Measurements from ENCODE around the gene FLT3.

DNA sequence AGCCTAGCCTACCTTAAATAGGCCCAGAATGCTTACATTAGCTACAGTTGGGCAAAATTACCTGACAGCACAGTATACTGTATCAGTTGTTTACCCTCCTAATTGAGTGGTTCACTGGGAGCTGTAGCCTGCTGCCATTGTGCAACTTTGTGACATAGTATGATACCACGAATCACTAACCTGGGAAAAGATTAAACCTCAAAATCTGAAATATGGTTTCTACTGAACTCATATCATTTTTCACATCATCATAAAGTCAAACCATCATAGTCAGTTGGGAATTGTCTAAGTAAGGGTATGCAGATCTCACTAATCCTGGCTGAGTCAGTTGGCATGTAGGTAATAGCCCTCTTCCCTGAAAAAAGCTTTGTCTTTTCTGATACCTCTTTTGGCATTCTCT, 47.1 kb upstream of the FLT3 start:
- TF ChIP-seq CTCF (IDR thresholded peaks at IDR 0.05; ENCODE audit: low read depth, low read length) (no peak), EZH2phosphoT487 (IDR thresholded peaks at IDR 0.05; ENCODE audit: low read depth) (no peak)

All from OCI-LY3 (cell line).